Right renal pelvis (tissue), 4 donors: ENCODE results near the gene NRG2. TPM values are rescaled to one million over a fixed set of nuclear protein-coding genes. Genes with fewer than 3 reads are reported as not detected.

Experiments
- DNase-seq, 4 donors: peaks; one replicate each; pipeline ENCODE4 v3.0.0-alpha.2; 2013; ENCODE audit warnings: low read depth in 4 of 4, low spot score in 3 of 4, missing footprints in 1 of 4
- polyA plus RNA-seq, 4 donors: library from polyadenylated mRNA; unstranded; fragments of 120-200 nt; gene quantifications; one replicate each; pipeline ENCODE4 v1.2.1, GENCODE V29; 2013; ENCODE audit not compliant: insufficient read length in 4 of 4

The NRG2 gene
- polyA plus RNA-seq, 4 donors = 1.3 to 1.6 (median 1.3) TPM

DNA sequence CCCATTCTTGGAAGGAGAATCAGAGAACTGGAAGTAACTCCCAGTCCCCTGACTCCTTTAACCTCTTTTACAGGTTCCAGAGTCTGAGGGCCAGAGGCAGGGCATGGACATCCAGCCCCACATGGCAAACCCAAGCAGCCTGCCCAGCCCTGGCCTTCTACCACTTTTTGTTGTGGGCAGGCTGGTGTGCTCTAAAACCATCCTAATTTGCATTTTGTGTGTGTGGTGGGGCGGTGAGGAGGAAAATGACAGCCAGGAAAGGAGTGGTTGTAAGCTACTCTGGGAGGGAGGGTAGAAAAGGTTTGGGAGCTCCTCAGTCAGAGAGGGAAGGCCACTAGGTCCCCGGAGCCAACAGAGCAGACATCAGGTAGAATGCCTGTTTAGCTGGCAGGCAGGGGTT, 156.9 kb downstream of the NRG2 start:
- no peak for DNase-seq

DNA sequence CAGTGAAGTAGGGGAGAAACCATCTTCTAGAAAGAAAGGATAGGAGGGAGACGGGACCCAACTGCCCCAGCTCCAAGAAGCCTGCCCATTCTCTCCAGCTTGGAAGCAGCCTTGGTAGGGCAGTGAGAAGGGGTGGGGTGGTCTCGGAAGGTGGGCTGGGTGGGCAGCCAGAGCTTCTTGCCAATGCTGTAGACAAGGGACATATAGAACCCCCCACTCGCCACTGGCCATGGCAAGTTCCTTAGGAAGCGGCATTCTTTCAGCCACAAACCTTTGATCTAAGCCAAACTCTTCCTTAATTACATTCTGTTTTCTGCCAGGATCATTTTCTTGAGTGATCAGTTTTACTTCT, 157.3 kb downstream of the NRG2 start:
- no peak for DNase-seq

DNA sequence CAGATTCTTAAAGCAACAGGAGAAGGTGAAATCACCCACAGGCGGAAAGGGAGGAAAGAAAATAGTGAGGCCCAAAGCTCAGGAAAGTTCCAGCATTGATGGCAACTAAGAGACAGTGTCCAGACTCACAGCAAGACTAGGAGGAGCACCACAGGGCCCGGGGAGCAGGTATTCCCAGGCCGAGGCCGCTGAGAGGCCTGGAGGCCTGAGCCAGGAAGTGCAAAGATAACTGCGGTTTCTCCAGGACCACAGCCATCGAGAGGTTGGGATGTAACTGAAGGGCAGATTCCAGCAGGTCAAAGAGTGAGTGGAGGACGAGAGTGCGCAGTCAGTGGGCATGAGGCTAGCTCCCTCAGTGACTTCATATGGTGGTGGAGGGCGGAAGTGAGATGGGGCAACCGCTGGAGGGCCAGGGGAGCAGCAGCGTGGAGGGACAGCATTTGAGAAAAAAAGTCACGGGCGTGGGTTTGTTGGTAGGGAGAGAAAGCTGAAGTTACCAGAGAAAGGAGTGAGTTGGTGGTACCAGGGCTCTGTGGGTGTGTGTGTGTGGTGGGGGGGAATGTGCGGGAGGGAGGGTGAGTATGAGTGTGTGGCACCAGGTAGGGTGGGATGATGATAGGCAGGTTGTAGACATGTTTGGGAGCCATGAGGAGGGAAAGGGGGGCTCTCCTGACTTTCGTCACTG, 157.8 kb downstream of the NRG2 start:
- no peak for DNase-seq

DNA sequence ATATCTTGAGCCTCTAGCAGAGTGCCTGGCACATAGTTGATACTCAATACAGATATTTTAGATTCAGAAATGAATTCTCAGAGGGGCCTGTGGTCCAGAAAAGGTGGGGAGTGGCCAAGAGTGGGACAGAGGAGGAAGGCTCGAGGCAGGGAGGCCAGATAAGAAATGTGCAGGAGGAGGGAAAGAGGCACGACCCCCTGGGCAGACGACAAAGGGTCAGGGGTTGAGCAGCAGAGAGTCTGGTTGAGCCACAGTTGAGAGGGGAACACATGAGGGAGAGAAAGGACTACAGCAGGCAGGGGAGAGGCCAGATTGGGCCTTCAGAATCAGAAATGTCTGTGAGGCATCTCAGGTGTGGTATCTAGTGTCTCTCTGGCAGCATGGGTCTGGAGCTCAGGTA, 158.4 kb downstream of the NRG2 start:
- no peak for DNase-seq

DNA sequence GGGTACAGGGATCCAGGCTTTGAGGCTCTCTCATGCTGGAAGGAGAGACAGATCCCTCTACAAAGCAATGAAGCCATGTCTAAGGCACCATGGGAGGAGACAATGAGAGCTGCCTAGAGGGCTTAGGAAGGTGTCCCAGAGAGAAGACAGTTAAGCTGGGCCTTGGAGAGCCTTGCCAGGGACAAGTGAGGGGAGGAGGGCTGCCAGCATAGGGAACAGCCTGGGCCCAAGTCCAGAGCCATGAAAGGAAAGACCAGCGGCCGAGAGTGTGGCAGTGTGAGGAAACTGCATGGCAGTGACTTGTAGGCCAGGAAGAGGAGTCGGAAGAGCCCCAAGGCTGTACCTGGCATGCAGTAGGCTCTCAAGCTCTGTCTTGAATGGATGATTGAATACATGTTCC, 159.0 kb downstream of the NRG2 start:
- DNase-seq = no peak

DNA sequence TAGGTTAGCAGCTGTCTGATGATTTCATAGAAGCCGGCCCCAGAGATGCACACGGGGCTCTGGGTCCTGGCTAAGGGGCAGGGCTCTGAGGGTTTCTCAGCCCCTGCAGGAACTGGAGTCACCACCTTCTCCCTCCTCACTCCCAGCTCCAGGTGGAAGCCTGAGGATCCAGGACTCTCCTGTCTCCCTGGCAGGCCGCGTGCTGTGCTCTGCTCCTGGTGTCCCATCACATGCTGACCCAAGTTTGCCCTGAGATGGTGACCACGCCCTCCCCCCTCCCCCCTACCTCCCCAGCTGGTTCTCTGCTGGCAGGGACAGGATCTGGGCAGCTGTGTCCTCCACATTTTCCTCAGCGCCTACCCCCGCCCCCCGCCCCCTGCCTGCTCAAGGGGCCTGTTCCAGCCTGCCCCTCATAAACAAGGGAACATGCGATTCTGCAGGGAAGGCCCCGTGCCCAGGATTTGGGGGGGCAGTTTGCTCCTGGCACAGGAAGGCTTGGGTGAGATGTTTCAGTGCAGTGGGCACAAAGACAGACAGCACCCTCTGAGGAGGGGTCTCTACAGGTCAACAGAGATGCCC, 160.0 kb downstream of the NRG2 start:
- no peak for DNase-seq

DNA sequence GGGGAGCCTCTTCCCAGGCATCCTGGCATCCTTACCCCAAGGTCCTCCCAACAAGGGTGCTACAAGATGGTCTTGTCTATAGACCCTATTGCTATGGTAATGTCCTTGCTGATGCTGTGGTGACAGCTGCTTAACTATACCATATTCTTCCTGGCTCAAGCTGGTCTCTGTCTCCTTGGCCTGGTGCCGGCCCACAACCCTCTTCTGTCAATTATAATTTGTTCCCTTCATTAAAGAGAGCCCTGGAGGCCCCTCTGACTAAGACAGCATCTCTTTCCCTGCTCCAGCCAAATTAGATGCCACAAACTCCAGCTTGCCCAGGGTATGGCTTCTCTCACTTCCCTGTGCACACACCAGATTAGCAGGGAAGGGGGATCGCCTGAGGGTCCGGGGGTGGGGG, 160.8 kb downstream of the NRG2 start:
- no peak for DNase-seq

DNA sequence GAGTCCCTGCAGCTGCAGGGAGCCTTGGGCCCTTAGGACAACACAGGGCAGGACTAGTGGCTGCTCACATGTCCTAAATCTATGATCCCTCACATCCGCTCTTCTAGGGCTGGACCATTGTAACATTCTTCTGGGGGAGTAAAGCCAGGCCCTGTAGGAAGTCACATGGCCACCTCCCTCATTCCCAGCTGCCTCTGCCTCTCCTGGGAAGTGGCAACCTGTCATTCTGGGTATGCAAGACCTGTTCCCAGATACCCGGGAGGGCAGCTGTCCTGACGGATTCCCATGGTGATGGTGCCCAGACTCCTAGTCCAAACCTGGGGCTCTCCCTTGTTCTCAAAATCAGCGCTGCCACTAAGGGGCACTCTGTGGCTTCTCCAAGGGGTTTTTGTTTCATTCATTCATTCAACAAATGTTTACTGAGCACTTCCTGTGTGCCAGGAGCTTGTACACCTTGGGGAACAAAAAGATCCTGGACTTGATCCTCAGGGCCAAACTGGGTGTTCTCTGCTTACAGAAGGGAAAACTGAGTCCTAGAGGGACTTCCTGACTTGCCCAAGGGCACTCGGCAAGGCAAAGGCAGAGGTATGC, 161.9 kb downstream of the NRG2 start:
- DNase-seq = no peak

DNA sequence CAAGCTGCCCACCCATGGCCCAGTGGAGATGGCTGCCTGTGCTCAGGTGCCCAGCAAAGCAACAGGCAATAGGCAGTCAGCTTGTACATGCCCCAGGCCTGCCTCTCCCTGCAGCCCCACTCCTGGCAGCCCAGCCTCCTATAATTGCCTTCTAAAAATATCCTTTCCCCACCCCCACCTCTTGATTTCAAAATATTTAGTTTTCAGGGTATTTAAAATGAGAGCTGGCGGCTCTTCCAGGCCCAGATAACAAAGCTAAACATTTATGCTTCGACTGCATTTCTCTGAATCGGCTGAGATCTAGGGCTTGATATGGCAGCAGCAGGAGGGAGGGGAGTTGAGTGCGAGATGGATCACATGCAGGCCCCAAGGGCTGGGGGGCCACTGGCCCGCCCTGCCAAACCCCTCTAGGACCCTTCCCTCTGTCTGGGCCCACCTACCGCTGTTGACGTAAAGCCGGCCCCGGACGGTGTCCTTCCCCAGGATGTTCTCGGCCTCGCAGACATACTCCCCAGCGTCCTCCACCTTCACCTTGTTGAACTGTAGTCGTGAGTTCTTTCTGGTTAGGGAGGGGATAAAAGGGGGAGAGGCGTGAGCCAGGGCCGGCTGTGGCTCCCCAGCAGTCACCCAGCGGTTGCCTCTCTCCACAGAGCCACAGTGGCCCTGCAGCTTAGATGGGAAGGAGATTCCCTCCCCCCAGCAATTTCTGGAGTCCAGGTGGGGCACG, 162.5 kb downstream of the NRG2 start:
- no peak for DNase-seq

DNA sequence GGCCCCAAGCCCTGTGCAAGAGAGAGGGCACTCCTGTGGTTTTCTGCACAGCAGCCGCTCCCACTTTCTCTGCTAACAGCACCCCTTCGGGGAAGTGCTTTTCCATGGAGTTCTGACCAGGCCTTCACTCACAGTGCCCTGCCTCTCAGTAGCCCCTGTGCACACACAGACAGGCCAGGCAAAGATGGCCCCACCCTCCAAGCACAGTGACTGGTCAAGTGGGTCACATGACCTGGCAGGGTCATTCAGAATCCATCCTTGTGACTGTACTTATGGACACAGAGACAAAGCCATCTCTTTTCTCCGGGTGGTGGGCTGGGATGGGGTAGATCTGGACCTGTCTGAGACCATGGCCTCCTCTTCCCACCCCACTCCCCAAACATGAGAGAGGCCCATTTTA, 165.0 kb downstream of the NRG2 start:
- no peak for DNase-seq

DNA sequence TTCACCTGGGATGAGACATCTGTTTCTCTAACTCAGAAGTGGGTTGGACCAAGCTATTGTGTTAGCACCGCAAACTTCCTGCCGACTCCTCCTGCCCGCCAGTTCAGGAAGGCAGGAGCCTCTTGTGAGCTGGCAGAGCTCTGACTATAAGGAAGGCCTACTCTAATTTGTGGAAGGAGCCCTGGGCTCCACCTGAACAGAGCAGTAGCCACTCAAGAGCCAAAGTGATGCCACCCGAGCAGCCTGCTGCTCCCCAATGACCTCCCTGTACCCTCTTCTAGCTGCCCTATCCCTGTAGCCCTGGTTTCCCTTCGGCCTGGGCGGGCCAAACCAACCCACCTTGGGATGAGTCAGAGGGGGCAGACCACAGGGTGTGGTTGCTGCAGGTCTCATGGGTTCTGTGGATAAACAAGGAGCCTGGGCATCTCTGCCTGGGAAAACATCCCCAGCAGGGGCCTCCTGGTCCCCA, 165.9 kb downstream of the NRG2 start:
- no peak for DNase-seq

DNA sequence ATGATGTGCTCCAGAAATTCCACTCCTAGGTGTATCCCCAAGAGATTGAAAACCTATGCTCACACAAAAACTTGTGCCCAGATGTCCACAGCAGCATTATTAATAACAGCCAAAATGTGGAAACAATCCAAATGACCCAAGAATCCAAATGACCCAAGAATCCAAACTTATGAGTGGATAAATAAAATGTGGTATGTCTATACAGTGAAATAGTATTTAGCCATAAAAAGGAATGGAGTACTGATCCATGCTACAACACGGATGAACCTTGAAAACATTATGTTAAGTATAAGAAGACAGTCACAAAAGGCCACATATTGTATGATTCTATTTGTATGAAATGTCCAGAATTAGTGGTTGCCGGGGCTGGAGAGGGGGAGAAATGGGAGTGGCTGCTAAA, 167.1 kb downstream of the NRG2 start:
- DNase-seq = no peak

DNA sequence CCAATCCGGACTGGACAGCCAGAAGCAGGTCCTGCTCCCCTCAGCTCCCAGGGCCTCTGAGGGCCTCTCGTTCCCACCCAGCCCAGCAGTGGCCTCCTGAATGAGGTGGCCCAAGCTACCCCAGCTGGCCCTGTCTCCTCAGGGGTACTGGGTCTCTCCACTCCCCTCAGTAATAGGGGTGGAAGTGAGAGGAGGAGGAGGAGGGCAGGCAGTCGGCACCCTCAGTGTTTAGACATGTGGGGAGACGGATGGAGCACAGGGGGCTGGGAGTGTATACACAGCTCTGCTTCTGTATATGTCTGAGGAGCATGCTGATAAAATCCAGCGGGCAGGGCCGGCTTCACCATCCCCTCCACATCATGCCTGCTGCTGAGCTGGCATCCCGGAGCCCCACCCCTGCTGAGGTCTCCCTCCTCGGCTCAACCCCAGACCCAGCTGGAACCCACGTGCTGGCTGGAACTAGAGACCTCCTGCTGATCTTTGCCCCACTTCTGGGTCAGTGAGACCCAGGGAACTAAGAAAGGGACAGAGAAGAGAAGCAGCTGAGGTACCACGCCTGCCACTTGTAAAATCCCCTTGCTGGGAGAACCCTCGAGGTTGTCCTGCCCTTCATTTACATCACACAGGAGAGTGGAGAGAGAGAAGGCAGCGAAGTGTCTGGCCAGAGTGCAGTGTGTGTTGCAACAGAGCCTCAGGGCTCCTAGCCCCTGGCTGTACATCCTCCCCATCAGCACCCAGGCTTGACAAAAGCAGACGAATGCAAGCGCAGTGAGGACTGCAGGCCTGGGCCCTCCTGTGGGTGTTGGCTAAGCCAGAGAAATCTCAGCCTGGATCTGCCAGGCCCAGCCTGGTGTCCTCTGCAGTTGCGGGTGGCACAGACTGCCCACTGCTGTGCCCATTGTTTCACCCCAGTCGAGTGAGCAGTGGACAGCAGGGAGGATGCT, 170.0 kb downstream of the NRG2 start:
- no peak for DNase-seq

DNA sequence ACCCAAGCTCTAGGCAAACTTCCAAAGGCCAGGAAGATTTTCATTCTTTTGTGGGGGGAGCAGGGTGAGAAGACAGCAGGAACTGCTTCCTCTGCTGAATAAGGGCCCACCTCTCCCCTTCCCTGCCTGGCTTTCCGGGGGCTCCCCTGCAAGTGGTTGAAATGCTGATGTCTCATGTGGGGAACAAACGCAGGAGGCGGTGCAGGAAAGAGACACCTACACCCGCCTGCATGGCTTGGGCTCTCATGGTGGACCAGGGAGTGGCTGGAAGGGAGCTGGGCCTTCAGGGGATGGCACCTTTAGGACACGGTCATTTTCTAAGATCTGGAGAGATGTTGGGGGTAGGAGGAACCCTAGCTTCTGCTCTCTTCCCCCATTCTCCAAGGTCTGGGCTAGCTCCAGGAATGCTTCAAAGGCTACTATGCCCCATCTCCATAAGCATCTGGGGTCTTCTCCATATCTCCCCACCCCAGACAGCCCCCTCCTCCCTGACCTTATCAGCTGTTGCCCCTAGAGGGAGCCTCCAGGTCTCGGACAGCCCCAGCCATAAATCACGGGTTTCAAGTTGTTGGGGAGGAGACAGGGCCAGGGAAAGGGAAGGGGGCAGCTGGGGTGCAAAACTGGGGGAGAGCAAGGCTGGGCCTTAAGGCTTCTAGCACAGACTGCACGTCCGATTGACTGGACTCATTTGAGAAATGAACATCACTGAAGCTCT, 170.9 kb downstream of the NRG2 start:
- DNase-seq = no peak

DNA sequence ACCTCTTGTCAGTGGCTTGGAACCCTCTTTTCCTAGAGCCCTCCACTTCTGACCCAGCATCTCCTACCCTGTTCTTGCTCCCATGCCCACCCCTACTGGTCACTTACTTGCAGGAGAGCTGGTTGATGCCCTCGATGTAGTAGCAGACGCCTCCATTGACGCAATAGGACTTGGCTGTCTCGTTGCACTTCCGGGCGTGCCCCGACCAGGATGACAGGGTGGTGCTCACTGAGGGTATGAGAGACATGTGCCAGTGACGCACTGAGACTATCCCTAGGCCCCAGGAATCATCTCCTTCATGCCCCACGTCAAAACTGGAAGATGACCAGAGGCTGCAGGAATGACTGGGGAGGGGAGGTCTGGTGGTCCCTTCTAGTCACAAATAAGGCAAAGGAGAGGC, 171.5 kb downstream of the NRG2 start:
- no peak for DNase-seq

DNA sequence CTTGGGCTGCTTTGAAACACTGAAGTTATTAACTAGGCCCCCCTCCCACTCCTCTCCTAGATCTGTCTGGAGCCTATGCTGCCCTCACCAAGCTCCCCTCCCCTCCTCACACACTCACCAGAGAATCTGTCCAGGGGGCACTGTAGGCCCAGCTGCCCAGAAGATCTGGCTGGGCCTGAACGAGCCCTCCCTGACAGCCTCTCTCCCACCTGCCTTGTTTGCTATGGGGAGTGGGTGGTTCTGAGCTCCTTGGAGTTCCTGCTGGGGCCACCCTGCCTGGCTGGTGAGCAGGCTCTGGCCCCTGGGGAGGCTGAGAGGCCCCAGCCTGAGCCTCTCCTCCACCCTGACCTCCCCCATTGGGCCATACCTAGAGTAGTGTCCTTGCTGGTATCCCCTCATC, 172.4 kb downstream of the NRG2 start:
- DNase-seq = no peak

DNA sequence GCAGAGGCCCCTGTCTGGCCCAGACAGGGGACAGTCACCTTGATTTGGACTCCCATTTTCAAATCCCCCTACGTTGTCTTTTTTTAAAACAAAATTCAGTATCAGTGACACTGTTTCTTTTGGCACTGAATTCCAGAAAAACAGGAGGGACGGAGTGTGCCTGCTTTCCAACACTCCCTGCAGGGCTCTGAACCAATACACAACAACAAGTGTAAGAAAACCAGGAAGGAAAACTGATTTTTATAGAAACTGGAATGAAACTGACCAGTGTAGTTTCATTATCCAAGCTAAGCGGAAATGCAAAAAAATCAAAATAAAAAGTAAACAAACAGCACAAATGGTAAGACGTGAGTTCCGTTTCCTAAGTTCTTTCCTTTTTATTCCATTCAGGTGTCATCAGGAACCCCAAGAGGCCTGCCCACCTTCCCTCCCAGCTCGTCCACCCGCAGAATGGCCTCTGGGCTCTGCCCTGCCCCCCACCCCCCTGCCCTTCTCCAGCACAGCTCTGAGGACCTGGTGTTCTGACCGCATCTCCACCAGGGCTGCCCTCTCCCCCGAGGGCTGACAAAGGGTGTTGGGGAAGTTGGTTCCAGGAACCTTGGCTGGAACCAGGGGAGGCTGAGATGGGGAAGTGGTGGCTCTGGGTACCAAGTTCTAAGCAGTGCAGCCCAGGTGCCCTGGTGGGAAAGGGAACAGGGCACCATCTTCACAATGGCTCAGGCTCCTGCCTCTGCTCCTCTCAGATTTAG, 173.9 kb downstream of the NRG2 start:
- DNase-seq = no peak

DNA sequence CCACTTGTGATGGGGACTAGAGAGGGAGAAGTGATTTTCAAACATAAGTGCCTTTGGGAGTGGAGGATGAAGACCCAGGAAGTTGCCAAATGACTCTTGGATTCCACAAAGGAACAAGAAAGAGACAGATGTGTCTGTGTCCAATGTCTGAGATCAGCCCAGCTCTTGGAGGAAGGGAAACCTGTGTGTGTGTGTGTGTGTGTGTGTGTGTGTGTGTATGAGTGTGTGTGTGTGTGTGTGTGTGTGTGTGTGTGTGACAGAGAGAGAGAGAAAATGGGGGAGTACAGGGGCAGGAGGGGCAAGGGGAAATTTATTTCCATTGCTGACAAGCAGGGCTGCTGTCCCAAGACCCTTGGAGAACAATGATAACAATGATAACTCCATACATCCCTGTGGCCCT, 175.5 kb downstream of the NRG2 start:
- no peak for DNase-seq

DNA sequence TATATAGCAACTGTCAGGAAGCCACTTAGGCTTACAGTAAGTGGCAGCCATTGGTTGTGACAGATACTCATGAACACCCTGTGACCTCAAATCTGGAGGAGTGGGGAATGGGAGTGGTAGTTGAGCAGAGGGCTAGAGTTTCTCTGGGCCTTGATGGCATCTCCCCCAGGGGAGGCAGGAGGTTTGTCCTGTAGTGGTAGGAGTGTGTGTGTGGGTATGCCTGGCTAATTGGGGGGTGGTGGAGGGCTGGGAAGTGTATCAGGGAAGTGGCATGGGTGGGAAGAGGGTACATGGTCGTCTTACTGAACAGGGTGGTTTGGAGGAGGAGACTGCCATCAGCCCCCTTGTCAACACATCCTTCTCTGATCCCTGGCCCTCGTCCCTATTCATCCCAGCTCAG, 176.0 kb downstream of the NRG2 start:
- DNase-seq = no peak
